RWPE2 (cell line): ENCODE measurements around the gene SLC37A3.

Experiments
- ATAC-seq: fragments of 200-7000 bp; cut with Tn5 transposase; 3 replicates; pipeline ENCODE4 v1.9.1; 2021; ENCODE audit warnings: low read depth
- DNase-seq: peaks from one replicate; pipeline ENCODE4 v3.0.0-alpha.2; 2020; ENCODE audit warnings: low spot score
- H3K27ac ChIP-seq: fragments of 450-650 bp; 2 replicates; pipeline ENCODE4 v1.5.1; 2017; ENCODE audit warnings: mild to moderate bottlenecking; ENCODE audit not compliant: poor library complexity, severe bottlenecking
- H3K27me3 ChIP-seq: fragments of 250-450 bp; sonication (Bioruptor Pico); 2 replicates; pipeline ENCODE4 v1.5.1; 2021; ENCODE audit warnings: mild to moderate bottlenecking, moderate library complexity; ENCODE audit not compliant: insufficient read depth, poor library complexity, severe bottlenecking
- H3K36me3 ChIP-seq: fragments of 250-450 bp; sonication (Bioruptor Pico); 2 replicates; pipeline ENCODE4 v1.5.1; 2020; ENCODE audit warnings: low read depth, mild to moderate bottlenecking, moderate library complexity
- H3K4me1 ChIP-seq: fragments of 250-450 bp; sonication (Bioruptor Pico); 2 replicates; pipeline ENCODE4 v1.5.1; 2021; ENCODE audit warnings: mild to moderate bottlenecking, moderate library complexity; ENCODE audit not compliant: insufficient read depth, poor library complexity, severe bottlenecking
- H3K4me3 ChIP-seq: fragments of 250-450 bp; sonication (Bioruptor Pico); 2 replicates; pipeline ENCODE4 v1.5.1; 2021; ENCODE audit warnings: mild to moderate bottlenecking, moderate library complexity; ENCODE audit not compliant: severe bottlenecking
- H3K9me3 ChIP-seq: fragments of 250-450 bp; sonication (Bioruptor Pico); 2 replicates; pipeline ENCODE4 v1.5.1; 2021; ENCODE audit warnings: mild to moderate bottlenecking, moderate library complexity; ENCODE audit not compliant: severe bottlenecking
- CTCF ChIP-seq: fragments of 450-650 bp; IDR thresholded peaks from one replicate; pipeline ENCODE4 v1.5.1; 2017; ENCODE audit warnings: mild to moderate bottlenecking, moderate library complexity; ENCODE audit not compliant: poor library complexity, severe bottlenecking

SLC37A3 gene

GRCh38 chr7:140393756-140394306 lies 4.5 kb downstream of the SLC37A3 start:
- H3K36me3 ChIP-seq = no peaks in the 10 kb centered on the region
- H3K4me3 ChIP-seq = no peak overlapping the region
- peaks cover 10% of the 10 kb centered on the region for H3K4me1 ChIP-seq
- no peak for TF ChIP-seq CTCF
- no peak overlapping the region for H3K27ac ChIP-seq
- ATAC-seq (no peak), DNase-seq (no peak)
- no peaks in the 10 kb centered on the region for H3K9me3 ChIP-seq
- H3K27me3 ChIP-seq = no peaks in the 10 kb centered on the region

- H3K36me3 ChIP-seq = peaks cover 2% of the 10 kb centered on the region; the same call in 1 of the 2 replicates
- no peak overlapping the region for H3K4me3 ChIP-seq
- no peak for ATAC-seq
- no peaks in the 10 kb centered on the region for H3K27me3 ChIP-seq
- H3K27ac ChIP-seq = no peak overlapping the region
- H3K9me3 ChIP-seq = no peaks in the 10 kb centered on the region
- peaks cover 6% of the 10 kb centered on the region for H3K4me1 ChIP-seq
- TF ChIP-seq CTCF = no peak
- no peak for DNase-seq
Measured at GRCh38 chr7:140391634-140392033, 6.7 kb downstream of the SLC37A3 start.

DNA sequence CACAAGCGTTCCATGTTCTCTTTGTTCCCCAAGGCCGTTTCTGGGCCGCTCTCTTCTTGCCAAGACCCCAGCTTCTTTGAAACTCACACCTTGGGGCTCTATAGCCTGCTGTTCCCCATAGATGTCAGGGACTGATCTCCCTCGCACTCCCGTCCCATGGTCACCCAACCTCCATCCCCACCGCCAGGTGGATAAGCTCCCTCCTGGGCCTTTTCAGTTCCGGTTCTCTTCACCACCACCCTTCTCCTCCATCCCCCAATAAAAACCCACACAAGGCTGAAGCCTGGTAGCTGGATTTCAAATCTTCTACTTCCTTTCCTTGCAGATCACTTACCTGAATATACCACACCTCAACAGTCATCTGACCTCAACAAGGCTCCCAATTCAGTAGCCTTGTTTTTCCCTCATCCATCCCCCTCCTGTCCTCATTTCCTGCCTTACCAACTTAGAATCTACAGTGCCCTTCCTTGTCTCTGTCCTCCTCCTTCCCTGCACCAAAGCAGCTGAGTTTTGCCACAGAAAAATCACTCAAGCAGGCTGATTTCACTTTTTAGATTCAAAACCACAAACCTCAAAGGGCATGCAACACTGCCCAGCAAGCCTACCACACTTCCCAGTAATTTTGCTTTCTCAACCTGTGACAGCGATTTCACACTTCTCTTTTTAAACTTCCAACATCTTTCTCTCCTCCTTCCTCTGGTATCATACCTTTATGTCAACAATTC lies 7.7 kb downstream of the SLC37A3 start:
- Histone ChIP-seq H3K27me3 (no peaks in the 10 kb centered on the region), H3K9me3 (no peaks in the 10 kb centered on the region), H3K27ac (no peak overlapping the region), H3K36me3 (peaks cover 5% of the 10 kb centered on the region; the same call in 1 of the 2 replicates), H3K4me3 (no peak overlapping the region), H3K4me1 (no peaks in the 10 kb centered on the region)
- ATAC-seq (no peak), DNase-seq (no peak)
- no peak for TF ChIP-seq CTCF

DNA sequence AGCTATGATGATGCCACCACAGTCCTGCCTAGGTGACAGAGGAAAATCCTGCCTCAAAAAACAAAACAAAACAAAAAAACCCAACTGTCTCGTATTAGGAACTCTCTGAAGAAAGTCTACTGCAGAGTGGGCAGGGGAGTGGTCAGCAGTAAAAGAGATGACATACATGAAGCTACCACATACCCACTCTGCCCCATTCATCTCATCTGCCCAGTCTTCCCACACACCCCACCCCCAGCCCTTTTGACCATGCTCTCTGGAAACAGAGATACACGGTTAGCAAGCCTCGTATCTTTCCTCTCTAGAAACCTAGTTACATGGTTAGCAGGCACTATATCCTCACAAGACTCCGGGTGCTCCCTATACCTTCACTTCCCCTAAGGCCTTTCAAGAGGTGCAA lies 8.3 kb downstream of the SLC37A3 start:
- Histone ChIP-seq H3K4me1 (peaks cover 5% of the 10 kb centered on the region), H3K36me3 (peaks cover 5% of the 10 kb centered on the region; the same call in 1 of the 2 replicates), H3K9me3 (no peaks in the 10 kb centered on the region), H3K27me3 (no peaks in the 10 kb centered on the region), H3K4me3 (no peak overlapping the region), H3K27ac (no peak overlapping the region)
- ATAC-seq (no peak), DNase-seq (no peak)
- TF ChIP-seq CTCF = no peak

- no peak for TF ChIP-seq CTCF
- Histone ChIP-seq H3K4me3 (no peak overlapping the region), H3K27ac (no peak overlapping the region), H3K4me1 (peaks cover 6% of the 10 kb centered on the region), H3K9me3 (no peaks in the 10 kb centered on the region), H3K36me3 (peaks cover 5% of the 10 kb centered on the region; the same call in 1 of the 2 replicates), H3K27me3 (no peaks in the 10 kb centered on the region)
- DNase-seq (no peak), ATAC-seq (no peak)
Measured at GRCh38 chr7:140389445-140389844, 8.9 kb downstream of the SLC37A3 start.
